ENCODE data around the gene PLPP2.

- no peak for TF ChIP-seq ZNF274 (IDR thresholded peaks at IDR 0.05; ENCODE audit: low read depth, low read length)
- TF ChIP-seq YY1 (IDR thresholded peaks at IDR 0.05; ENCODE audit: insufficient read depth, insufficient read length): no peak
These were observed at the start of gene PLPP2 for GRCh38 chr19:291006-291521.

All from NT2/D1 (cell line).